DND-41 (cell line): Measurements from ENCODE around the gene PLA1A.

Experiments used
- ATAC-seq: fragments of 200-7000 bp; cut with Tn5 transposase; 3 replicates; pipeline ENCODE4 v1.9.1; 2021; ENCODE audit warnings: low read depth; ENCODE audit not compliant: insufficient read depth
- DNase-seq: peaks from one replicate; pipeline ENCODE4 v3.0.0-alpha.2; 2020
- H2AFZ ChIP-seq: 2 replicates; pipeline ENCODE4 v1.6.0; 2012; ENCODE audit warnings: low read depth, low read length
- H3K27ac ChIP-seq: 2 replicates; pipeline ENCODE4 v1.5.1; 2012; ENCODE audit warnings: low read length, inconsistent platforms
- H3K27me3 ChIP-seq: fragments of 200-600 bp; sonication (generic); 2 replicates; pipeline ENCODE4 v1.6.0; 2012; ENCODE audit warnings: low read length, mild to moderate bottlenecking, inconsistent platforms; ENCODE audit not compliant: insufficient read depth, poor library complexity
- H3K36me3 ChIP-seq: 2 replicates; pipeline ENCODE4 v1.5.1; 2012; ENCODE audit warnings: low read length, inconsistent platforms; ENCODE audit not compliant: insufficient read depth
- H3K4me1 ChIP-seq: 2 replicates; pipeline ENCODE4 v1.5.1; 2012; ENCODE audit warnings: mild to moderate bottlenecking, low read length; ENCODE audit not compliant: insufficient read depth
- H3K4me2 ChIP-seq: 2 replicates; pipeline ENCODE4 v1.6.0; 2012; ENCODE audit warnings: mild to moderate bottlenecking, moderate library complexity, low read length, inconsistent platforms; ENCODE audit not compliant: insufficient read depth
- H3K4me3 ChIP-seq, 2 experiments: fragments of 200-600 bp in 1 of 2; shearing (Covaris generic) in 1 of 2; 2 replicates each; pipeline ENCODE4 v1.5.1; 2012 to 2016; ENCODE audit warnings: inconsistent platforms in 2 of 2, low read length in 2 of 2, mild to moderate bottlenecking in 2 of 2, low read depth in 1 of 2, moderate library complexity in 1 of 2
- H3K79me2 ChIP-seq: 2 replicates; pipeline ENCODE4 v1.6.0; 2012; ENCODE audit warnings: low read length, inconsistent platforms; ENCODE audit not compliant: insufficient read depth
- H3K9ac ChIP-seq: 2 replicates; pipeline ENCODE4 v1.6.0; 2012; ENCODE audit warnings: low read depth, mild to moderate bottlenecking, inconsistent platforms, low read length, moderate library complexity
- H3K9me3 ChIP-seq: 2 replicates; pipeline ENCODE4 v1.5.1; 2012; ENCODE audit warnings: low read length, moderate library complexity, mild to moderate bottlenecking, inconsistent platforms; ENCODE audit not compliant: insufficient read depth, severe bottlenecking
- H4K20me1 ChIP-seq: 2 replicates; pipeline ENCODE4 v1.6.0; 2012; ENCODE audit warnings: low read length; ENCODE audit not compliant: insufficient read depth
- CTCF ChIP-seq: IDR thresholded peaks from 2 replicates; pipeline ENCODE4 v1.5.1; 2012; ENCODE audit warnings: borderline replicate concordance, low read length, moderate library complexity, mild to moderate bottlenecking; ENCODE audit not compliant: poor library complexity, severe bottlenecking; ENCODE audit errors: extremely low read depth
- EZH2 ChIP-seq: IDR thresholded peaks from 3 replicates; pipeline ENCODE4 v1.6.1; 2012; ENCODE audit warnings: borderline replicate concordance, low read depth, mild to moderate bottlenecking, moderate library complexity, low read length, inconsistent platforms; ENCODE audit not compliant: severe bottlenecking

The PLA1A gene

GRCh38 chr3:119580067-119580760 is 17.5 kb upstream of the PLA1A start:
- Histone ChIP-seq H3K9ac (no peak overlapping the region), H3K27ac (no peak overlapping the region), H3K4me2 (no peak overlapping the region), H3K36me3 (no peaks in the 10 kb centered on the region), H3K9me3 (no peaks in the 10 kb centered on the region), H4K20me1 (no peaks in the 10 kb centered on the region), H3K27me3 (no peaks in the 10 kb centered on the region), H3K4me1 (no peaks in the 10 kb centered on the region), H2AFZ (no peak overlapping the region), H3K4me3 (no peak overlapping the region), H3K79me2 (no peaks in the 10 kb centered on the region)
- DNase-seq (no peak), ATAC-seq (no peak)
- TF ChIP-seq EZH2: no peak
- no peak for TF ChIP-seq CTCF

- H2AFZ ChIP-seq: no peak overlapping the region
Measured at GRCh38 chr3:119582178-119582577, 15.5 kb upstream of the PLA1A start.

GRCh38 chr3:119585208-119585607 is 12.5 kb upstream of the PLA1A start:
- H3K79me2 ChIP-seq: no peaks in the 10 kb centered on the region

More at GRCh38 chr3:119582178-119582577, 15.5 kb upstream of the PLA1A start:
- H3K9ac ChIP-seq: no peak overlapping the region
- H3K4me2 ChIP-seq: no peak overlapping the region
- H3K9me3 ChIP-seq: no peaks in the 10 kb centered on the region
- no peaks in the 10 kb centered on the region for H3K36me3 ChIP-seq
- H3K27ac ChIP-seq: no peak overlapping the region
- H3K4me3 ChIP-seq: no peak overlapping the region
- H4K20me1 ChIP-seq: no peaks in the 10 kb centered on the region
- H3K4me1 ChIP-seq: no peaks in the 10 kb centered on the region
- TF ChIP-seq EZH2: no peak
- TF ChIP-seq CTCF: no peak
- no peaks in the 10 kb centered on the region for H3K79me2 ChIP-seq
- ATAC-seq (no peak), DNase-seq (no peak)
- H3K27me3 ChIP-seq: no peaks in the 10 kb centered on the region

More at GRCh38 chr3:119585208-119585607, 12.5 kb upstream of the PLA1A start:
- Histone ChIP-seq H3K9ac (no peak overlapping the region), H4K20me1 (no peaks in the 10 kb centered on the region), H3K4me1 (no peaks in the 10 kb centered on the region), H2AFZ (no peak overlapping the region), H3K4me2 (no peak overlapping the region), H3K36me3 (no peaks in the 10 kb centered on the region), H3K9me3 (no peaks in the 10 kb centered on the region), H3K4me3 (no peak overlapping the region), H3K27ac (no peak overlapping the region), H3K27me3 (no peaks in the 10 kb centered on the region)
- ATAC-seq (no peak), DNase-seq (no peak)
- TF ChIP-seq CTCF: no peak
- no peak for TF ChIP-seq EZH2
